ENCODE measurements around the gene MTX1.
"Not testable (repeated sequence)": the region's sequence is repeated elsewhere in the genome, so short reads cannot be mapped to it uniquely, and the experiment has no call there.

The MTX1 gene

DNA sequence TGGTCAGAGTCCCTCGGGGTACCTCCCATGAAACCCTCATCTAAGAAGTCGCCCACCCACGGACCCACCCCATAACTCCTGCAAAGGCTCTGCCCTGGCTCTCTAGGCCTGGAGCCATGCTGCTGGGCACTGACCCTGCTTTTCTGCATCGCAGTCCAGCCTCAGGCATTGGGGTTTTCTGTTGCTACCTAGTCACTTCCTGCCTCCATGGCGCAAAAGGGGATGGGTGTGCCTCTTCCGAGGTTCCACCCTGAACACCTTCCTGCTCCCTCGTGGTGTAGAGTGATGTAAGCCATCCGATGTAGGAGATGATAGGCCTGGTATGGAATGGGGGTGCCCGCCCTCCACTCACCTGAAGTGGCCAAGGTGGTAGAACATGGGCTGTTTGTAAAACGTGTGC is 6.2 kb downstream of the MTX1 start:
- not testable (repeated sequence) for H3K9me3 ChIP-seq (ENCODE audit: control insufficient read depth, insufficient read depth, low read depth, low read length); H3K9ac ChIP-seq (ENCODE audit: low read length); H3K4me1 ChIP-seq (ENCODE audit: control insufficient read depth, insufficient read depth, low read length); H3K27ac ChIP-seq (ENCODE audit: low read depth, low read length); H3K4me3 ChIP-seq (ENCODE audit: low read depth, low read length); H3K27me3 ChIP-seq (ENCODE audit: control insufficient read depth, insufficient read depth, low read length)
- peaks cover 17% of the 10 kb centered on the region for H3K36me3 ChIP-seq (ENCODE audit: control insufficient read depth, insufficient read depth, low read length)

DNA sequence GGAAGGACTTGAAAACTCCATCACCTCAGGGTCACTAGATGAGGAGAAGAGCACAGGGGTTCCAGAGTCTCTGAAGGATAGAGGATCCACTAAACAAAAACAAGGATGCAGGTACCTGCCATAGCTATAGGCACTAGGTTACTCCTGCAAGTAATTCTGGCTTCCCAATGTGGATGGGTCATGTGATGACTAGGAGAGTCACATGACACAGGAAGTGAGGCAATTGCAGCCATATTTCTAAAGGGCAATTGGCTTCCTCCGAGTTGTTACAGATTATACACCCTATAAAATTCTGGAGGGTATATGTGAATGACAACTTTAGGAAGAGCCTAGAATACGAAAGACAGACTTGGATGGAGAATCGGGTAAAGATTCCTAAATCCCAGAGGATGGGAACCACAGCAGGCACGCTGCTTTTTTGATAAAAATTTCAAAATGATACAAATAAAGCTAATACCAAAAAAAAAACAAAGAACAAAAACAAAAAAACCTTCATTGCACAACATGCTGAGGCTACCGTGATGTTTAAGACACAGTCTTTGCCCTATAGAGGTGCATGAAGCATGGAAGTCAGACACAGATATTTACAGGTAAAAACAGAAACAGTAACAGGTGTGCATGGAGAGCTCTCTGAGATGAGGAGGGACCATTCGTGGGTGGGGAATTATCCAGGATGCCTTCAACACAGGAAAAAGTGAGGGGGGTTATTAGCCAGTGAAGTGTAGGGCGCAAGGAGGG is 10.5 kb downstream of the MTX1 start:
- Histone ChIP-seq H3K9me3 (ENCODE audit: control insufficient read depth, insufficient read depth, low read depth, low read length) (no peaks in the 10 kb centered on the region), H3K4me1 (ENCODE audit: control insufficient read depth, insufficient read depth, low read length) (0 out of 2 replicates have a peak, but pooled peaks cover 2% of the 10 kb centered on the region), H3K27me3 (ENCODE audit: control insufficient read depth, insufficient read depth, low read length) (no peaks in the 10 kb centered on the region), H3K36me3 (ENCODE audit: control insufficient read depth, insufficient read depth, low read length) (peaks cover 9% of the 10 kb centered on the region), H3K27ac (ENCODE audit: low read depth, low read length) (no peak overlapping the region), H3K4me3 (ENCODE audit: low read depth, low read length) (peak overlapping the region; percentile 40; the same call in 1 of the 2 replicates), H3K9ac (ENCODE audit: low read length) (no peak overlapping the region)

- H3K4me3 ChIP-seq (ENCODE audit: low read depth, low read length) = peak overlapping the region; percentile 40; the same call in 1 of the 2 replicates
- H3K4me1 ChIP-seq (ENCODE audit: control insufficient read depth, insufficient read depth, low read length) = peaks cover 3% of the 10 kb centered on the region; the same call in 1 of the 2 replicates
- H3K27ac ChIP-seq (ENCODE audit: low read depth, low read length) = no peak overlapping the region
- no peaks in the 10 kb centered on the region for H3K27me3 ChIP-seq (ENCODE audit: control insufficient read depth, insufficient read depth, low read length)
- no peak overlapping the region for H3K9ac ChIP-seq (ENCODE audit: low read length)
- no peaks in the 10 kb centered on the region for H3K9me3 ChIP-seq (ENCODE audit: control insufficient read depth, insufficient read depth, low read depth, low read length)
- peaks cover 9% of the 10 kb centered on the region for H3K36me3 ChIP-seq (ENCODE audit: control insufficient read depth, insufficient read depth, low read length)
Measured at GRCh38 chr1:155219592-155220031, 11.1 kb downstream of the MTX1 start.

- H3K27ac ChIP-seq (ENCODE audit: low read depth, low read length); H3K4me3 ChIP-seq (ENCODE audit: low read depth, low read length); H3K9ac ChIP-seq (ENCODE audit: low read length); H3K36me3 ChIP-seq (ENCODE audit: control insufficient read depth, insufficient read depth, low read length); H3K27me3 ChIP-seq (ENCODE audit: control insufficient read depth, insufficient read depth, low read length); H3K4me1 ChIP-seq (ENCODE audit: control insufficient read depth, insufficient read depth, low read length); H3K9me3 ChIP-seq (ENCODE audit: control insufficient read depth, insufficient read depth, low read depth, low read length): not testable (repeated sequence)
Measured at GRCh38 chr1:155220211-155220965, 11.9 kb downstream of the MTX1 start.

DNA sequence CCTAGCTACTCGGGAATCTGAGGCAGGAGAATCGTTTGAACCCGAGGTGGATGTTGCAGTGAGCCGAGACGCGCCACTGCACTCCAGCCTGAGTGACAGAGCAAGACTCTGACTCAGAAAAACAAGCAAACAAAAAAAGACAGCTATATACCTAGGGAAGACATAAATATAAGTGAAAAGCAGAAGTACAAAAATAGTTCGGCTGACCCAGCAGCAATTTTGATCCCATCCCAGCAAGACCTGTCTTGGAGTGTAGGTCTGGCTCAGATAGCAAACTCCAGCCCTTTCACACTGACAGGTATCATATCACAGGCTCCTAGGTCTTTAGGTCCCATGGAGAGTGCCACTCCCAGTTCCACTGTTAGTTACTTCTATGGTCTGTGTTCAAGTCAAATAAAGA is 14.6 kb downstream of the MTX1 start:
- Histone ChIP-seq H3K9me3 (ENCODE audit: control insufficient read depth, insufficient read depth, low read depth, low read length) (no peaks in the 10 kb centered on the region), H3K27ac (ENCODE audit: low read depth, low read length) (no peak overlapping the region), H3K4me3 (ENCODE audit: low read depth, low read length) (no peak overlapping the region), H3K9ac (ENCODE audit: low read length) (no peak overlapping the region), H3K4me1 (ENCODE audit: control insufficient read depth, insufficient read depth, low read length) (peaks cover 15% of the 10 kb centered on the region), H3K36me3 (ENCODE audit: control insufficient read depth, insufficient read depth, low read length) (no peaks in the 10 kb centered on the region), H3K27me3 (ENCODE audit: control insufficient read depth, insufficient read depth, low read length) (no peaks in the 10 kb centered on the region)

DNA sequence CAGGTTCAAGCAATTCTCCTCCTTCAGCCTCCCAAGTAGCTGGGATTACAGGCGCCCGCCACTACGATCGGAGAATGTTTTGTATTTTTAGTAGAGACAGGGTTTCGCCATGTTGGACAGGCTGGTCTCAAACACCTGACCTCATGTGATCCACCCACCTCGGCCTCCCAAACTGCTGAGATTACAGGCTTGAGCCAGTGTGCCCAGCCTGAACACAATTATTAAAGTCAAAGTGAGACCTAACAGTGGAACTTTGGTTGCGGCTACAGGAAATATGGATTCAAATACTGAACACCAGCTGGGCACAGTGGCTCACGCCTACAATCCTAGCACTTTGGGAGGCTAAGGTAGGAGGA is 16.9 kb downstream of the MTX1 start:
- not testable (repeated sequence) for H3K9me3 ChIP-seq (ENCODE audit: control insufficient read depth, insufficient read depth, low read depth, low read length); H3K27ac ChIP-seq (ENCODE audit: low read depth, low read length); H3K9ac ChIP-seq (ENCODE audit: low read length); H3K4me3 ChIP-seq (ENCODE audit: low read depth, low read length); H3K36me3 ChIP-seq (ENCODE audit: control insufficient read depth, insufficient read depth, low read length); H3K27me3 ChIP-seq (ENCODE audit: control insufficient read depth, insufficient read depth, low read length)
- peaks cover 15% of the 10 kb centered on the region for H3K4me1 ChIP-seq (ENCODE audit: control insufficient read depth, insufficient read depth, low read length)

DNA sequence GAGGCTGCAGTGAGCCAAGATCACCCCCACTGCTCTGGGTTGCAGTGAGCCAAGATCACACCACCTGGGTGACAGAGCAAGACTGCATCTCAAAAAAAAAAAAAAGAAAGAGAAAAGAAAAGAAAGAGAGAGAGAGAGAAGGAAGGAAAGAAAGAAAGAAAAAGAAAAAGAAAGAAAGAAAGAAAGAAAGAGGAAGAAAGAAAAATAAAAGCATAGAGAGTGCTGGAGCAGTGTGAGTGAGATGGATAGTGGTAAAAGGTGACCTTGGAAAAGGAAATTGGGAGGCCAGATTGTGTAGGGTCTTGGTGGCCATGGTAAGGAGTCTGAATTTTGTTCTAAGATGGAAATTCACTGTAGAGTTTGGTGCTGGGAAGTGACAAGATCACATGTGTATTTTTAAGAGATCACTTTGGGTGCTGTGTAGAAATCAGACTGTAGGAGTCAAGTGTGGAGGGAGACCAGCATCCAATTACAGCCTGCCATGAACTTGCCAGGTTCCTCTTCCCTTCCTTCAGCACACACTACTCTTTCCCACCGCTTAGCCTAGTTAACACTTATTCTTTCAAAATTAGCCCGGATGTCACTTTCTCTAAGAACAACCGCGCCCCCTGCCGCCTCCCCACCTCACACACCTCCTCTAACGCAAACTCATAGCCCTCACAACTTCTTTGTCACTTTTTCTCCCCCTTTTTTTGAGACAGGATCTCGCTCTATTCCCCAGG is 17.9 kb downstream of the MTX1 start:
- no peaks in the 10 kb centered on the region for H3K9me3 ChIP-seq (ENCODE audit: control insufficient read depth, insufficient read depth, low read depth, low read length)
- H3K27me3 ChIP-seq (ENCODE audit: control insufficient read depth, insufficient read depth, low read length) = no peaks in the 10 kb centered on the region
- H3K4me1 ChIP-seq (ENCODE audit: control insufficient read depth, insufficient read depth, low read length) = peaks cover 15% of the 10 kb centered on the region
- H3K4me3 ChIP-seq (ENCODE audit: low read depth, low read length) = peak overlapping the region; percentile 82
- peak overlapping the region; percentile 16; the same call in 1 of the 2 replicates for H3K27ac ChIP-seq (ENCODE audit: low read depth, low read length)
- H3K36me3 ChIP-seq (ENCODE audit: control insufficient read depth, insufficient read depth, low read length) = no peaks in the 10 kb centered on the region
- H3K9ac ChIP-seq (ENCODE audit: low read length) = peak overlapping the region; percentile 69

GRCh38 chr1:155226910-155227260 is 18.4 kb downstream of the MTX1 start:
- Histone ChIP-seq H3K4me1 (ENCODE audit: control insufficient read depth, insufficient read depth, low read length) (peaks cover 15% of the 10 kb centered on the region), H3K9ac (ENCODE audit: low read length) (peak overlapping the region; percentile 69), H3K27me3 (ENCODE audit: control insufficient read depth, insufficient read depth, low read length) (no peaks in the 10 kb centered on the region), H3K36me3 (ENCODE audit: control insufficient read depth, insufficient read depth, low read length) (no peaks in the 10 kb centered on the region), H3K9me3 (ENCODE audit: control insufficient read depth, insufficient read depth, low read depth, low read length) (no peaks in the 10 kb centered on the region), H3K27ac (ENCODE audit: low read depth, low read length) (peak overlapping the region; percentile 16; the same call in 1 of the 2 replicates), H3K4me3 (ENCODE audit: low read depth, low read length) (peak overlapping the region; percentile 82)

GRCh38 chr1:155227261-155228095 is 19.0 kb downstream of the MTX1 start:
- H3K4me1 ChIP-seq (ENCODE audit: control insufficient read depth, insufficient read depth, low read length) = peaks cover 15% of the 10 kb centered on the region
- H3K27me3 ChIP-seq (ENCODE audit: control insufficient read depth, insufficient read depth, low read length) = no peaks in the 10 kb centered on the region
- no peaks in the 10 kb centered on the region for H3K36me3 ChIP-seq (ENCODE audit: control insufficient read depth, insufficient read depth, low read length)

DNA sequence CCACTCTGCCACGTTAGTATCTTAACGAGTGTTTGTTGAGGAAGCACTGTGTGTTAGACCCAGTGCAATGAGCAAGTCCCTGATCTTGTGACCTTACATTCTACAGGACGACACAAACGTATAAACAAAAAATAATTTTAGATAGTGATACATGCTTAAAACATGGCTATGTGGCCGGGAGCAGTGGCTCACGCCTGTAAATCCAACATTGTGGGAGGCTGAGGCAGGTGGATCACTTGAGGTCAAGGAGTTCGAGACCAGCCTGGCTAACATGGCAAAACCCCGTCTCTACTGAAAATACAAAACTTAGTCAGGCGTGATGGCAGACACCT is 19.6 kb downstream of the MTX1 start:
- no peaks in the 10 kb centered on the region for H3K9me3 ChIP-seq (ENCODE audit: control insufficient read depth, insufficient read depth, low read depth, low read length)
- H3K4me3 ChIP-seq (ENCODE audit: low read depth, low read length) = peak overlapping the region; percentile 72
- H3K27ac ChIP-seq (ENCODE audit: low read depth, low read length) = peak overlapping the region; percentile 72
- peak overlapping the region; percentile 92 for H3K9ac ChIP-seq (ENCODE audit: low read length)
- H3K27me3 ChIP-seq (ENCODE audit: control insufficient read depth, insufficient read depth, low read length) = no peaks in the 10 kb centered on the region
- H3K4me1 ChIP-seq (ENCODE audit: control insufficient read depth, insufficient read depth, low read length) = peaks cover 15% of the 10 kb centered on the region
- H3K36me3 ChIP-seq (ENCODE audit: control insufficient read depth, insufficient read depth, low read length) = no peaks in the 10 kb centered on the region

More at GRCh38 chr1:155227261-155228095, 19.0 kb downstream of the MTX1 start:
- peak overlapping the region; percentile 82 for H3K4me3 ChIP-seq (ENCODE audit: low read depth, low read length)
- H3K9ac ChIP-seq (ENCODE audit: low read length) = peak overlapping the region; percentile 92
- H3K9me3 ChIP-seq (ENCODE audit: control insufficient read depth, insufficient read depth, low read depth, low read length) = no peaks in the 10 kb centered on the region
- peak overlapping the region; percentile 72 for H3K27ac ChIP-seq (ENCODE audit: low read depth, low read length)

Data from HUES6 (cell line).